ENCODE results near the gene ZFHX2. TPM values are rescaled to one million over a fixed set of nuclear protein-coding genes. Genes with fewer than 3 reads are reported as not detected.

Gene ZFHX2
- total and polyA plus RNA-seq, 2 of the 13 experiments (the other 11 are each of a cell fraction or from before 2014, with no cell fraction given), result 0.17 to 0.44 TPM

DNA sequence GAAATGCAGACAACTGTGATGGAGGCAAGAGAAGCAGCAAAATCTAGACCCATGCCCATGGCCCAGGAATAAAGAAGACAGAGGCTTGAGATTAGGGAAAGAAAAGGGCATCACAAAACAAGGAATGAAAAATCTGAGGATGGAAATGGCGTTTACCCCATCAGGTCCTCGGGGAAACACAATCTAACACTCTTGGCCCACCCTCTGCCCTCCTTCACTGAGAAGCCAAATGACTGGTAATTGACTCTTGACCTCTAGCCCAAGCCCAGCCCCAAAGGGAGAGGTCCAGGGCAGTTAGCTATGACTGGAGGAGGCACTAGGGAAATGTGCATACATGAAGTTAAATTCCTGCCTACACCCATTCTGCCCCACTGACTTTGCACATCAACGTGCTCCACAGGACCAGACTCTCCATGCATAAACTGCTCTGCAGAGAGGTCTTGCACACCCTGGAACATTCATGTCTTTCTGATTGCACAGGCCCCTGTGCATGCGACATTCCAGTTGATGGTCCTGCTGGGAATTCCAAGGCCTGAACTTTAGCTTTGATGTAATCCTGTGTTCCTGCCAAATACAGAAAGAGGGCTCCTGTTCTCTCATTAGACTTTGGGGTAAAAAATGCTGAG is 5.7 kb downstream of the ZFHX2 start:
- Histone ChIP-seq H3K4me3 (replicated peaks in 1 of 3; ENCODE audit: insufficient read depth in 1 of 3, low read depth in 2 of 3, low read length in 3 of 3) (no peak overlapping the region), H3K4me2 (ENCODE audit: low read depth, low read length) (peak overlapping the region; percentile 4; the same call in 1 of the 2 replicates), H3K9ac (ENCODE audit: insufficient read depth, low read depth, low read length) (no peak overlapping the region), H3K79me2 (ENCODE audit: insufficient read depth, low read length) (no peaks in the 10 kb centered on the region), H3K27me3 (ENCODE audit: control insufficient read depth in 1 of 2, insufficient read depth in 2 of 2, low read length in 2 of 2) (no peaks in the 10 kb centered on the region; a peak in 1 of 5 replicates), H3K27ac (ENCODE audit: extremely low read length, insufficient read depth, low read length) (no peak overlapping the region), H3K9me3 (ENCODE audit: low read length) (no peaks in the 10 kb centered on the region), H4K20me1 (ENCODE audit: insufficient read depth, low read length) (no peaks in the 10 kb centered on the region), H3K36me3 (replicated peaks in 1 of 2; ENCODE audit: control insufficient read depth in 1 of 2, insufficient read depth in 2 of 2, low read length in 2 of 2) (no peaks in the 10 kb centered on the region), H2AFZ (ENCODE audit: low read length) (no peak overlapping the region), H3K4me1 (ENCODE audit: insufficient read depth, low read length) (peaks cover 64% of the 10 kb centered on the region)
- ATAC-seq, result peak; percentile 68
- intact Hi-C loops (cut with micrococcal nuclease; ENCODE audit: unreplicated experiment) (no loop called here), in situ Hi-C loops (cut with HindIII; ENCODE audit: extremely low pct_ligation_motif_present, low pct_unique_long_range_greater_than_20kb) (no loop called here)
- 28% methylated on average over 4 of the region's 4 CpGs for WGBS (ENCODE audit: low lambda C conversion rate)
- BruUV-seq (replicated peaks), result no TSS peak
- ChIA-PET POLR2A (interaction anchor here (0.9 to 1.8 kb wide), 5 partner anchors 9 to 225 kb away, joined by 3 to 11 read pairs (median 5); partner anchors contain the start of gene PABPN1), CTCF (ENCODE audit: low intra/inter-chr PET ratio, low total read pairs) (no interaction called here)
- peak; percentile 65 for DNase-seq (ENCODE audit: low spot score)
- FAIRE-seq, result peak; percentile 59
- TF ChIP-seq, protein P1, sequence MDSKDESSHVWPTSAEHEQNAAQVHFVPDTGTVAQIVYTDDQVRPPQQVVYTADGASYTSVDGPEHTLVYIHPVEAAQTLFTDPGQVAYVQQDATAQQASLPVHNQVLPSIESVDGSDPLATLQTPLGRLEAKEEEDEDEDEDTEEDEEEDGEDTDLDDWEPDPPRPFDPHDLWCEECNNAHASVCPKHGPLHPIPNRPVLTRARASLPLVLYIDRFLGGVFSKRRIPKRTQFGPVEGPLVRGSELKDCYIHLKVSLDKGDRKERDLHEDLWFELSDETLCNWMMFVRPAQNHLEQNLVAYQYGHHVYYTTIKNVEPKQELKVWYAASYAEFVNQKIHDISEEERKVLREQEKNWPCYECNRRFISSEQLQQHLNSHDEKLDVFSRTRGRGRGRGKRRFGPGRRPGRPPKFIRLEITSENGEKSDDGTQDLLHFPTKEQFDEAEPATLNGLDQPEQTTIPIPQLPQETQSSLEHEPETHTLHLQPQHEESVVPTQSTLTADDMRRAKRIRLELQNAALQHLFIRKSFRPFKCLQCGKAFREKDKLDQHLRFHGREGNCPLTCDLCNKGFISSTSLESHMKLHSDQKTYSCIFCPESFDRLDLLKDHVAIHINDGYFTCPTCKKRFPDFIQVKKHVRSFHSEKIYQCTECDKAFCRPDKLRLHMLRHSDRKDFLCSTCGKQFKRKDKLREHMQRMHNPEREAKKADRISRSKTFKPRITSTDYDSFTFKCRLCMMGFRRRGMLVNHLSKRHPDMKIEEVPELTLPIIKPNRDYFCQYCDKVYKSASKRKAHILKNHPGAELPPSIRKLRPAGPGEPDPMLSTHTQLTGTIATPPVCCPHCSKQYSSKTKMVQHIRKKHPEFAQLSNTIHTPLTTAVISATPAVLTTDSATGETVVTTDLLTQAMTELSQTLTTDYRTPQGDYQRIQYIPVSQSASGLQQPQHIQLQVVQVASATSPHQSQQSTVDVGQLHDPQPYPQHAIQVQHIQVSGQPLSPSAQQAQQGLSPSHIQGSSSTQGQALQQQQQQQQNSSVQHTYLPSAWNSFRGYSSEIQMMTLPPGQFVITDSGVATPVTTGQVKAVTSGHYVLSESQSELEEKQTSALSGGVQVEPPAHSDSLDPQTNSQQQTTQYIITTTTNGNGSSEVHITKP (CRISPR knock-in tag; IDR thresholded peaks at IDR 0.05; ENCODE audit: low read depth), result 0 out of 2 replicates have a peak, but pooled peaks have one; percentile 13
- TF ChIP-seq, protein P2, sequence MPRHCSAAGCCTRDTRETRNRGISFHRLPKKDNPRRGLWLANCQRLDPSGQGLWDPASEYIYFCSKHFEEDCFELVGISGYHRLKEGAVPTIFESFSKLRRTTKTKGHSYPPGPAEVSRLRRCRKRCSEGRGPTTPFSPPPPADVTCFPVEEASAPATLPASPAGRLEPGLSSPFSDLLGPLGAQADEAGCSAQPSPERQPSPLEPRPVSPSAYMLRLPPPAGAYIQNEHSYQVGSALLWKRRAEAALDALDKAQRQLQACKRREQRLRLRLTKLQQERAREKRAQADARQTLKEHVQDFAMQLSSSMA (CRISPR knock-in tag; IDR thresholded peaks at IDR 0.05), result peak; percentile 63; the same call in 1 of the 2 replicates
- TF ChIP-seq, protein P3, sequence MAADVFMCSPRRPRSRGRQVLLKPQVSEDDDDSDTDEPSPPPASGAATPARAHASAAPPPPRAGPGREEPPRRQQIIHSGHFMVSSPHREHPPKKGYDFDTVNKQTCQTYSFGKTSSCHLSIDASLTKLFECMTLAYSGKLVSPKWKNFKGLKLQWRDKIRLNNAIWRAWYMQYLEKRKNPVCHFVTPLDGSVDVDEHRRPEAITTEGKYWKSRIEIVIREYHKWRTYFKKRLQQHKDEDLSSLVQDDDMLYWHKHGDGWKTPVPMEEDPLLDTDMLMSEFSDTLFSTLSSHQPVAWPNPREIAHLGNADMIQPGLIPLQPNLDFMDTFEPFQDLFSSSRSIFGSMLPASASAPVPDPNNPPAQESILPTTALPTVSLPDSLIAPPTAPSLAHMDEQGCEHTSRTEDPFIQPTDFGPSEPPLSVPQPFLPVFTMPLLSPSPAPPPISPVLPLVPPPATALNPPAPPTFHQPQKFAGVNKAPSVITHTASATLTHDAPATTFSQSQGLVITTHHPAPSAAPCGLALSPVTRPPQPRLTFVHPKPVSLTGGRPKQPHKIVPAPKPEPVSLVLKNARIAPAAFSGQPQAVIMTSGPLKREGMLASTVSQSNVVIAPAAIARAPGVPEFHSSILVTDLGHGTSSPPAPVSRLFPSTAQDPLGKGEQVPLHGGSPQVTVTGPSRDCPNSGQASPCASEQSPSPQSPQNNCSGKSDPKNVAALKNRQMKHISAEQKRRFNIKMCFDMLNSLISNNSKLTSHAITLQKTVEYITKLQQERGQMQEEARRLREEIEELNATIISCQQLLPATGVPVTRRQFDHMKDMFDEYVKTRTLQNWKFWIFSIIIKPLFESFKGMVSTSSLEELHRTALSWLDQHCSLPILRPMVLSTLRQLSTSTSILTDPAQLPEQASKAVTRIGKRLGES (CRISPR knock-in tag; IDR thresholded peaks at IDR 0.05; ENCODE audit: borderline replicate concordance), result no peak
- 0 out of 4 replicates have a peak, but pooled peaks of 1 of the 2 experiments have one; percentile 33 for TF ChIP-seq KLF16 (CRISPR knock-in tag; IDR thresholded peaks at IDR 0.05)
- peak; percentile 16; the same call in 1 of the 2 replicates for TF ChIP-seq ZNF331 (CRISPR knock-in tag; IDR thresholded peaks at IDR 0.05)
- TF ChIP-seq, protein P4, sequence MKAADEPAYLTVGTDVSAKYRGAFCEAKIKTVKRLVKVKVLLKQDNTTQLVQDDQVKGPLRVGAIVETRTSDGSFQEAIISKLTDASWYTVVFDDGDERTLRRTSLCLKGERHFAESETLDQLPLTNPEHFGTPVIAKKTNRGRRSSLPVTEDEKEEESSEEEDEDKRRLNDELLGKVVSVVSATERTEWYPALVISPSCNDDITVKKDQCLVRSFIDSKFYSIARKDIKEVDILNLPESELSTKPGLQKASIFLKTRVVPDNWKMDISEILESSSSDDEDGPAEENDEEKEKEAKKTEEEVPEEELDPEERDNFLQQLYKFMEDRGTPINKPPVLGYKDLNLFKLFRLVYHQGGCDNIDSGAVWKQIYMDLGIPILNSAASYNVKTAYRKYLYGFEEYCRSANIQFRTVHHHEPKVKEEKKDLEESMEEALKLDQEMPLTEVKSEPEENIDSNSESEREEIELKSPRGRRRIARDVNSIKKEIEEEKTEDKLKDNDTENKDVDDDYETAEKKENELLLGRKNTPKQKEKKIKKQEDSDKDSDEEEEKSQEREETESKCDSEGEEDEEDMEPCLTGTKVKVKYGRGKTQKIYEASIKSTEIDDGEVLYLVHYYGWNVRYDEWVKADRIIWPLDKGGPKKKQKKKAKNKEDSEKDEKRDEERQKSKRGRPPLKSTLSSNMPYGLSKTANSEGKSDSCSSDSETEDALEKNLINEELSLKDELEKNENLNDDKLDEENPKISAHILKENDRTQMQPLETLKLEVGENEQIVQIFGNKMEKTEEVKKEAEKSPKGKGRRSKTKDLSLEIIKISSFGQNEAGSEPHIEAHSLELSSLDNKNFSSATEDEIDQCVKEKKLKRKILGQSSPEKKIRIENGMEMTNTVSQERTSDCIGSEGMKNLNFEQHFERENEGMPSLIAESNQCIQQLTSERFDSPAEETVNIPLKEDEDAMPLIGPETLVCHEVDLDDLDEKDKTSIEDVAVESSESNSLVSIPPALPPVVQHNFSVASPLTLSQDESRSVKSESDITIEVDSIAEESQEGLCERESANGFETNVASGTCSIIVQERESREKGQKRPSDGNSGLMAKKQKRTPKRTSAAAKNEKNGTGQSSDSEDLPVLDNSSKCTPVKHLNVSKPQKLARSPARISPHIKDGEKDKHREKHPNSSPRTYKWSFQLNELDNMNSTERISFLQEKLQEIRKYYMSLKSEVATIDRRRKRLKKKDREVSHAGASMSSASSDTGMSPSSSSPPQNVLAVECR (CRISPR knock-in tag; IDR thresholded peaks at IDR 0.05; ENCODE audit: borderline replicate concordance), result peak; percentile 48; the same call in 1 of the 2 replicates
- peak; percentile 50; the same call in 1 of the 2 replicates for TF ChIP-seq CEBPG (CRISPR knock-in tag; IDR thresholded peaks at IDR 0.05)
- TF ChIP-seq, protein P5, sequence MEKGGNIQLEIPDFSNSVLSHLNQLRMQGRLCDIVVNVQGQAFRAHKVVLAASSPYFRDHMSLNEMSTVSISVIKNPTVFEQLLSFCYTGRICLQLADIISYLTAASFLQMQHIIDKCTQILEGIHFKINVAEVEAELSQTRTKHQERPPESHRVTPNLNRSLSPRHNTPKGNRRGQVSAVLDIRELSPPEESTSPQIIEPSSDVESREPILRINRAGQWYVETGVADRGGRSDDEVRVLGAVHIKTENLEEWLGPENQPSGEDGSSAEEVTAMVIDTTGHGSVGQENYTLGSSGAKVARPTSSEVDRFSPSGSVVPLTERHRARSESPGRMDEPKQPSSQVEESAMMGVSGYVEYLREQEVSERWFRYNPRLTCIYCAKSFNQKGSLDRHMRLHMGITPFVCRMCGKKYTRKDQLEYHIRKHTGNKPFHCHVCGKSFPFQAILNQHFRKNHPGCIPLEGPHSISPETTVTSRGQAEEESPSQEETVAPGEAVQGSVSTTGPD (CRISPR knock-in tag; IDR thresholded peaks at IDR 0.05), result no peak
- 0 out of 2 replicates have a peak, but pooled peaks have one; percentile 19 for TF ChIP-seq ATRX (CRISPR knock-in tag; IDR thresholded peaks at IDR 0.05; ENCODE audit: borderline replicate concordance)

All from HepG2 (cell line).